UCSD-AML1 (cell line): ENCODE results near the gene WNT11.

ENCODE experiments used
- DNase-seq: peaks from one replicate; lab custom pipeline; 2025; ENCODE audit not compliant: unreplicated experiment; lab: John Stamatoyannopoulos, UW

The WNT11 gene

DNA sequence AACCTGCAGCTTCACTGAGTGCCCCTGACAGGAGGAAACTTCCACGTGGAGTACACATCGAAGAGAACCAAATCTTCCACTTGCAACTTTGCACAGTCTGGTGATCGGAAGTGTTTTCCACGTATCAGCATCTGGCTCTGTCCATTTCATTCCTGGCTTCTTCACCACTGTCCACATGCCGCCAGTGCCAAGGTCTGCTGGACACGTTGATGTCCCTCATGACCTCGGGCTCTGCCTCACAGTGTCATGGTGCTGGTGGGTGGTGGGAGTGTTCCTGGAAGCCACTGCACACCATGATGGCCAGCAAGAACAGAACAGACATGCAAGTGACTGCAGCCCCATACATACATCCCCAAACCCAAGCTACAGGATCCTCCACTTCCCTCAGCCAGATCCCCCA lies 48.4 kb downstream of the WNT11 start:
- no peak for DNase-seq

DNA sequence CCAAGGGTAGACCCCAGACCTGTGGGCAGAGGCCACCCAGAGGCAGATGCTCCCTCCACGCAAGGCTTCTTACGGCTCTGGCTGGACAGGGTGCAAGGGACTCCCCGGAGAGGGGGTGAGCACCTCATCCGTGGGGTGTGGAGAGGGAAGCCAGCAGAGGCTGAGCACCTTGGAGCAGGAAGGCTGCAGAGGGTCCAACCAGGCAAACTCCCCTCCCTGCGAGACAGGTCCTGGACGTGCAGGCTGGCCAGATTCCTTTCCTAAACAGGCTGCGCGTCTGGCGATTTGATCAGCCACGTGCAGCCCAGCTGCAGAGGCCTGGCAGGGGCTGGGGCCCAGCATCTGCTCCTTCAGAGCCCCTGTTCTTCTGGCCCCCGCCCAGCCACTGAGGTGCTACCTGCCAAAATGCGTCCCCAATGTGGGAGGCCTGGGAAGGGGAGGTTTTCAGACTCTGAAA lies 49.3 kb downstream of the WNT11 start:
- DNase-seq = no peak

DNA sequence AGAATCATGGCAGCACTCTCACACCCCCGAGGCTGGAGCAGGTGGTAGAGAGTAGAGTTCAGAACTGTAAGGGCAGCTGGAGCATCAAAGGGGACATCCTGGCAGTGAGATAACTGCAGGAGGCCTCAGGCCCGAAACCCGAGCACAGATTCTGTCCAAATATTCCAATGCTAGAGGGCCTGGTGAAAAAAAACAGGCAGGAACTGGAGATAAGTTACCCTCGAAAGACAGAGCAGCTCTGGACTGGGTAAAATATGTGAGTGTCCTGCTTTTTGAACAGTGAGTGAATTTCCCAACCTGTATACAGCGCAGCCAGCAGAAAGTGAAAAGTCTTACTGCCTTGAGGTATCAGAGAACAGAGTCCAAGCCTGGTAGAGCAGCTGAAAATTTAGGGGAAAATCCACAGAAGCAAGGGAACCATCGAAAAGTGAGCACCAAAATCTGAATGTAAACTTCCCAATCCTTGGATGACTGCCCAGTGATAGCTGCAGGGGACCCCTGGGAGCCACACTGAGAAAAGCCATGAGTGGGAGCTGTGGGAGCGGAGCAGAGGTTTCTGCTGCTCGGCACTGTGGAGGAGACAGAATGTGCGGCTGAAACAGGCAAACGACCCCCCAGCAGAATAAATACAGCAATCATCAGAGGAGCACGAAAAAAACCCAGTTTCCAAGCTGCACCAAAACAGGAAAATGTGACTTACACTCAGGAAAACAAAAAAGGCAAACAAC lies 50.6 kb downstream of the WNT11 start:
- no peak for DNase-seq

- no peak for DNase-seq
These were observed 52.8 kb downstream of the WNT11 start for GRCh38 chr11:76153571-76153923.

DNA sequence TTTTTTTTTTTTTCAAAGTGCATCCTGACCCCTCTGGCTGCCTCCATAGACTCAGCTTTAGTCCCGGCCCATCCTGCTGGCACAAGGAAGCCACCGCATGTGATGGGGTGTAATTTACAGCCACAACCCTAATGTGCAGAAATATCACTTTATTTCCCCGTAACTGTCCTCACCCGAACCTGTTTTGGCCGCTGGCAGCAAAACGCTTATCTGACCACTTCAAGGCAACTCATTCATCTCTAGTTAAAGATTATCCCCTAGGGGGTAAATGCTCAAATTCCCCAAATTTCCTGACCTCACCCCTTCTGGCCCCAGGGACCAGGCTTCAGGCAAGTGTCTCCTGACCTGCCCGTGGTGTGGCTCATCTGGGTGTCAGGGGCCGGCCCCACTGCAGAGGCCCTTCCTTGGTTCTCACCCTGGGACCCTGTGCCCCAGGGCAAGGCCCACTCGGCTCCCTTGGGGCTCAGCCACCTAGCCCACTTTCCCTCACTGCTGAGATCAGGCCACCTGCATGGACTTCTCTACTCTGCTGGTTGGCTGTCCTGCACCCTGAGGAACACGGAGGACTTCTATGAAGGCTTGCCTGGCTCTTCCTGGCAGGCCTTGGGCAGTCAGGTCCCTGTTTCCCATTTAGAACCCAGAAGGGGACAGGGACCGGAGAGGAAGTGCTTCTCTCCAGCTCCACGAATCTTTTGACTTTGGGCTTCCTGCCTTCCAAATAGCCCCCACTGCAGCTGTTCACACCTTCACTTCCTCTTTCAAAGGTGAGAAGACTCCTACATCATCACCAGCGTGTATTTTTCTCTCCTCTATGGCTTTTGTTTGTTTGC lies 53.3 kb downstream of the WNT11 start:
- DNase-seq = no peak

GRCh38 chr11:76152086-76152681 lies 54.1 kb downstream of the WNT11 start:
- peak; percentile 83 for DNase-seq

DNA sequence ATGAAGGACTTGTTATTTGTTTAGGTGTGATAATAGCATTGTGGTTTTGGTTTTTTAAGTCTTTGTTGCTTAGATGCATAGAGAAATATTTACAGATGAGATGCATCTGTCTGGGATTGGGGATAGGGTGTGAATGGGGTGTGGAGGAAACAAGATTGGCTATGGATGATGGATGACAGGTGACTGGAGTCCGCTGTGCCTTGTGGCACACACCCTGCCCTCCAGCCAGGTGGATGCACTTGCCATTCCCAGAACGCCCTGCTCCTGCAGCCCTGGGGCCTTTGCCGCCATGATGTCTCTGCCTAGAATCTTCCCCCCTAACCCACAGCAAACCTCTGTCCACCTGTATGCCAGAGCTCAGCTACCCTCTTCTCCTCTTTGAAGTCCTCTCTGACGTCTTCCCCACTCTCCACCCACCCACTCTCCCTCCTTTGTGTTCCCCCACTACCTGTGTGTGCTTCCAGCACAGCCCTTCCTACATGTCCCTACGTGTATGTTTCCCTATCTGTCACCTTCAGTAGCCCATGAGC lies 54.7 kb downstream of the WNT11 start:
- DNase-seq = no peak

- DNase-seq = no peak
These were observed 56.2 kb downstream of the WNT11 start for GRCh38 chr11:76150141-76150540.

DNA sequence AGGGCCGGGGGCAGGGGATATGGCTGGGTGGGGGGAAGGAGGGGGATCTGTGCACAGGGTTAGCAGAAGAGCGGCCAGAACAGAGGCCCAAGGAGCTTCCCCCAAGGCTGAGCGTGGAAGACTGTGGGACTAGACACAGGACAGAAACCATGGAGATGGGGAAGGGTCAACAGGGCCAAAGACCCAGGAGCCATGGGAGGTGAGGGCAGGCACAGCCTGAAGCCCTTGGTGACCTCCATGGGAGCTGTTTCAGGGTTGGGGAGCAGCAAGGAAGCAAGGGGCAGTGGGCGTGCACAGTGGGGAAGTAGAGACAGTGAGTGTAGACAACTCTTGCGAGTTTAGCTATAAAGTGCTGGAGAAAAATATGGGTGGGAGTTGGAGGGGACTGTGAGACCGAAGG lies 56.6 kb downstream of the WNT11 start:
- DNase-seq = no peak

- no peak for DNase-seq
These were observed 57.2 kb downstream of the WNT11 start for GRCh38 chr11:76148941-76149613.

GRCh38 chr11:76148231-76148630 lies 58.1 kb downstream of the WNT11 start:
- no peak for DNase-seq

- no peak for DNase-seq
These were observed 59.1 kb downstream of the WNT11 start for GRCh38 chr11:76147106-76147740.

DNA sequence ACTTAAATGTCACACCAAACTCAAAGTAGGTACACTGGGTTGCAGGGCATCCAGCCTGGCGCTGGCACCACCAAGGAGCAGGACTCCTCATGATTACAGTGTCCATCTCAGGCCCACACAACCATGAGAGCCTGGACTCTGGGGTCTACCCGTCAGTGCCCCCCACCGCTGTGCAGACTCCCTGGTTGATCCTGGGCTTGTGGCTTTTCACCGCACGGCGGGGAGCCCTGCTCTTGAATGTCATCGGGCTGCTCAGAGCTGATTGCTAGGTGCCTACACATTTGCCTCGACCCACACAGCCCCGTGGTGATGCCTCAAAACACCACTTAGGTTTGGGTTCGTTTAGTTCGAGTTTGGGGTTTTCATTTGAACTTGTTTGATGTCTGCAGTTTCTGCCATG lies 63.0 kb downstream of the WNT11 start:
- DNase-seq = no peak

DNA sequence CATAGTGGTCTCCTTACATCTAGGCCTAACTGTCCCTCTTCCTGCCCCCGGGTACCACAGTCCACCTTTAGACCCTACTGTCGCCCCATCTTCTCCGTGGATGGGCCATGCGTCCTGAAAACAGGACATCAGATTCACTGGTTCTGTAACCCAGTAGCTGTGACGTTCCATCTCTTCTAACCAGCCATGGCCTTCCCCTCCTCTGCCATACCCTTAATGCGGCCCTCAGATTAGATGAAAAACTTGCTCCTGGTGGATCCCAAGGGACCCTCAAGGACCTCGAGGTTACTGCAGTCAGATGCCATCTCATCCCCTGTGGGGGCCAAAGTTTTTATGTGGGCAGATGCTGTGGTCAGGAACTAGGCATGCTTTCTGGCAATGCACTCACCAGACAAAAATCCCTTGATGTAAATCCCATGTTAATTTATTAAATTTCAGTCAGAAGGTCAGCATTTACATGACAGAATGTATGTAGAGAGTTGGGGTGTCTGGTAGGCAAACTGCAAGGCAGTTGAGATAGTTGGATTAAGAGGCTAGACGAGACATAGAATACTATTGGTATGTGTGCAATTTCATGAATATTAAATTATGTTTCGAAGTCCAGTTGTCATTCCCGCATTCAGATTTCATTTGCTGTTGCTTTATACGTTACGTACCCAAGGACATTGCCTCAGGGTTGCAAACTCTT lies 64.3 kb downstream of the WNT11 start:
- DNase-seq = no peak

DNA sequence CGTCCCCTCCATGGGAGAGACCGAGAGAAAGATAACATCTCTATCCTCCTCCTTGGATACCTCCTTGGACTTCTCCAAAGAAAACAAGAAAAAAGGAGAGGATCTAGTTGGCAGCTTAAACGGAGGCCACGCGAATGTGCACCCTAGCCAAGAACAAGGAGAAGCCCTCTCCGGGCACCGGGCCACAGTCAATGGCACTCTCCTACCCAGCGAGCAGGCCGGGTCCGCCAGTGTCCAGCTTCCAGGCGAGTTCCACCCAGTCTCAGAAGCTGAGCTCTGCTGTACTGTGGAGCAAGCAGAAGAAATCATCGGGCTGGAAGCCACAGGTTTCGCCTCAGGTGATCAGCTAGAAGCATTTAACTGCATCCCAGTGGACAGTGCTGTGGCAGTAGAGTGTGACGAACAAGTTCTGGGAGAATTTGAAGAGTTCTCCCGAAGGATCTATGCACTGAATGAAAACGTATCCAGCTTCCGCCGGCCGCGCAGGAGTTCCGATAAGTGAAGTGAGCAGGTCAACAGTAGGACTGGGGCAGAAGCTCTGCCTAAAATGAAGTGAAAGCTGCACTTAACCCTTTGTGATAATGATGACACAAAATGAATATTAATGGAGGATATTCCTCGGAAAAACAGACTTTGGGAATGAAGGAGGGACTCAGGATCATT lies 65.3 kb downstream of the WNT11 start:
- no peak for DNase-seq

- no peak for DNase-seq
These were observed 67.0 kb downstream of the WNT11 start for GRCh38 chr11:76139314-76139713.
